Stimulated activated CD8-positive, alpha-beta memory T cell treated with anti-CD3 and anti-CD28 coated beads, Interleukin-12 subunit alpha, Interleukin-12 subunit beta, amount 100 ng/mL, for 1 hour (primary cell): ENCODE results near the gene PSD2.

Source experiments
- DNase-seq: peaks from one replicate; pipeline ENCODE4 v3.0.0-alpha.2; 2020; ENCODE audit warnings: low read depth

PSD2 gene

GRCh38 chr5:139837711-139838380 lies 42.2 kb downstream of the PSD2 start:
- DNase-seq: no peak

- DNase-seq: no peak
These were observed 43.0 kb downstream of the PSD2 start for GRCh38 chr5:139838381-139839197.

- DNase-seq: no peak
These were observed 43.7 kb downstream of the PSD2 start for GRCh38 chr5:139839232-139839815.

- no peak for DNase-seq
These were observed 44.3 kb downstream of the PSD2 start for GRCh38 chr5:139839918-139840317.

GRCh38 chr5:139841549-139841948 lies 45.9 kb downstream of the PSD2 start:
- DNase-seq: no peak

- DNase-seq: no peak
These were observed 46.7 kb downstream of the PSD2 start for GRCh38 chr5:139842321-139842720.

GRCh38 chr5:139843991-139844390 lies 48.4 kb downstream of the PSD2 start:
- no peak for DNase-seq

GRCh38 chr5:139844472-139845145 lies 49.0 kb downstream of the PSD2 start:
- peak; percentile 57 for DNase-seq

GRCh38 chr5:139845846-139846681 lies 50.5 kb downstream of the PSD2 start:
- no peak for DNase-seq

- no peak for DNase-seq
These were observed 51.5 kb downstream of the PSD2 start for GRCh38 chr5:139847091-139847490.

GRCh38 chr5:139847790-139848507 lies 52.3 kb downstream of the PSD2 start:
- peak; percentile 55 for DNase-seq

- DNase-seq: peak; percentile 5
These were observed 53.0 kb downstream of the PSD2 start for GRCh38 chr5:139848508-139849100.

- DNase-seq: no peak
These were observed 53.9 kb downstream of the PSD2 start for GRCh38 chr5:139849501-139849900.

- no peak for DNase-seq
These were observed 54.3 kb downstream of the PSD2 start for GRCh38 chr5:139849942-139850341.

GRCh38 chr5:139850423-139851016 lies 54.9 kb downstream of the PSD2 start:
- no peak for DNase-seq

GRCh38 chr5:139851558-139851957 lies 56.0 kb downstream of the PSD2 start:
- no peak for DNase-seq

GRCh38 chr5:139852696-139853095 lies 57.1 kb downstream of the PSD2 start:
- DNase-seq: no peak

GRCh38 chr5:139854029-139854605 lies 58.5 kb downstream of the PSD2 start:
- no peak for DNase-seq

GRCh38 chr5:139854953-139855352 lies 59.3 kb downstream of the PSD2 start:
- no peak for DNase-seq

- no peak for DNase-seq
These were observed 59.8 kb downstream of the PSD2 start for GRCh38 chr5:139855451-139855850.
